Measurements from ENCODE around the gene PITPNM3.
"Not testable (repeated sequence)": the region's sequence is repeated elsewhere in the genome, so short reads cannot be mapped to it uniquely, and the experiment has no call there.

PITPNM3 gene

GRCh38 chr17:6574687-6575595, 18.6 kb upstream of the PITPNM3 start:
- DNase-seq, result no peak

GRCh38 chr17:6573982-6574686, 17.8 kb upstream of the PITPNM3 start:
- DNase-seq, result no peak

GRCh38 chr17:6573495-6573894, 17.1 kb upstream of the PITPNM3 start:
- not testable (repeated sequence) for DNase-seq

- DNase-seq, result no peak
These were observed 16.6 kb upstream of the PITPNM3 start for GRCh38 chr17:6572972-6573370.

- no peak for DNase-seq
These were observed 15.1 kb upstream of the PITPNM3 start for GRCh38 chr17:6571452-6571781.

- DNase-seq, result no peak
These were observed 14.5 kb upstream of the PITPNM3 start for GRCh38 chr17:6570731-6571451.

GRCh38 chr17:6569370-6570285, 13.3 kb upstream of the PITPNM3 start:
- no peak for DNase-seq

GRCh38 chr17:6568184-6568758, 11.9 kb upstream of the PITPNM3 start:
- DNase-seq, result no peak

GRCh38 chr17:6567528-6568183, 11.3 kb upstream of the PITPNM3 start:
- no peak for DNase-seq

GRCh38 chr17:6561446-6561845, 5.1 kb upstream of the PITPNM3 start:
- no peak for DNase-seq

- no peak for DNase-seq
These were observed 4.1 kb upstream of the PITPNM3 start for GRCh38 chr17:6560496-6560895.

- DNase-seq, result no peak
These were observed 3.4 kb upstream of the PITPNM3 start for GRCh38 chr17:6559753-6560215.

- no peak for DNase-seq
These were observed 2.8 kb upstream of the PITPNM3 start for GRCh38 chr17:6558932-6559752.

- DNase-seq, result no peak
These were observed 1.9 kb upstream of the PITPNM3 start for GRCh38 chr17:6558276-6558675.

- DNase-seq, result no peak
These were observed 684 bp upstream of the PITPNM3 start for GRCh38 chr17:6557040-6557438.

- DNase-seq, result no peak
These were observed 829 bp downstream of the PITPNM3 start for GRCh38 chr17:6555331-6556120.

GRCh38 chr17:6554871-6555330, 1.5 kb downstream of the PITPNM3 start:
- no peak for DNase-seq

- DNase-seq, result no peak
These were observed 2.0 kb downstream of the PITPNM3 start for GRCh38 chr17:6554342-6554741.

- DNase-seq, result peak; percentile 48
These were observed 4.4 kb downstream of the PITPNM3 start for GRCh38 chr17:6551869-6552531.
